Keratinocyte (primary cell): Measurements from ENCODE around the gene SLC25A21. TPM values are rescaled to one million over a fixed set of nuclear protein-coding genes. Genes with fewer than 3 reads are reported as not detected.

Source experiments
- DNase-seq: peaks from one replicate; pipeline ENCODE4 v3.0.0-alpha.2; 2011; ENCODE audit warnings: low read depth, missing footprints, low spot score
- FAIRE-seq: peaks from 2 replicates; lab custom pipeline; 2011; peaks lifted over from hg19 to GRCh38; lab: Jason Lieb, UNC
- H2AFZ ChIP-seq: 2 replicates; pipeline ENCODE4 v1.6.0; 2012; ENCODE audit warnings: low read length, control low read depth, inconsistent platforms; ENCODE audit not compliant: control insufficient read depth
- H3K27ac ChIP-seq: 2 replicates; pipeline ENCODE4 v1.5.1; 2011; ENCODE audit warnings: low read length; ENCODE audit not compliant: control insufficient read depth, insufficient read depth
- H3K27me3 ChIP-seq: 3 replicates; pipeline ENCODE4 v1.6.0; 2011; ENCODE audit warnings: low read length; ENCODE audit not compliant: control insufficient read depth, insufficient read depth; ENCODE audit errors: extremely low read depth
- H3K36me3 ChIP-seq, 2 experiments: 2 replicates in 1 of 2; 3 replicates in 1 of 2; pipeline ENCODE4 v1.5.1; 2011; ENCODE audit warnings: low read length in 2 of 2, mild to moderate bottlenecking in 1 of 2; ENCODE audit not compliant: control insufficient read depth in 2 of 2, insufficient read depth in 2 of 2; ENCODE audit errors: extremely low read depth in 1 of 2
- H3K4me1 ChIP-seq: 3 replicates; pipeline ENCODE4 v1.5.1; 2011; ENCODE audit warnings: low read length; ENCODE audit not compliant: control insufficient read depth, insufficient read depth; ENCODE audit errors: extremely low read depth
- H3K4me2 ChIP-seq: 3 replicates; pipeline ENCODE4 v1.6.0; 2011; ENCODE audit warnings: low read depth, low read length; ENCODE audit not compliant: control insufficient read depth, insufficient read depth; ENCODE audit errors: extremely low read depth
- H3K4me3 ChIP-seq, 3 experiments: fragments of 200-600 bp in 1 of 3; sonication (generic) in 1 of 3; 2 replicates in 2 of 3; 3 replicates in 1 of 3; pipeline ENCODE4 v1.5.1; 2011 to 2016; ENCODE audit warnings: low read length in 3 of 3, mild to moderate bottlenecking in 3 of 3, control low read depth in 2 of 3, inconsistent platforms in 1 of 3, low read depth in 1 of 3, mixed read lengths in 1 of 3, mixed run types in 1 of 3, moderate library complexity in 1 of 3; ENCODE audit not compliant: control insufficient read depth in 2 of 3, insufficient read depth in 2 of 3; ENCODE audit errors: extremely low read depth in 1 of 3
- H3K79me2 ChIP-seq: 2 replicates; pipeline ENCODE4 v1.6.0; 2012; ENCODE audit warnings: low read length; ENCODE audit not compliant: control insufficient read depth, insufficient read depth
- H3K9ac ChIP-seq: 3 replicates; pipeline ENCODE4 v1.6.0; 2011; ENCODE audit warnings: low read length; ENCODE audit not compliant: control insufficient read depth, insufficient read depth; ENCODE audit errors: extremely low read depth
- H3K9me1 ChIP-seq: 3 replicates; pipeline ENCODE4 v1.6.0; 2011; ENCODE audit warnings: low read length; ENCODE audit not compliant: control insufficient read depth, insufficient read depth; ENCODE audit errors: extremely low read depth
- H3K9me3 ChIP-seq: 2 replicates; pipeline ENCODE4 v1.5.1; 2012; ENCODE audit warnings: low read depth, low read length; ENCODE audit not compliant: control insufficient read depth
- H4K20me1 ChIP-seq: 3 replicates; pipeline ENCODE4 v1.6.0; 2011; ENCODE audit warnings: low read length; ENCODE audit not compliant: control insufficient read depth, insufficient read depth; ENCODE audit errors: extremely low read depth
- CTCF ChIP-seq, 3 experiments: IDR thresholded peaks in 1 of 3; conservative IDR thresholded peaks in 1 of 3; optimal IDR thresholded peaks in 1 of 3; 2 replicates in 2 of 3; 3 replicates in 1 of 3; pipeline versions ENCODE3 to v1.5.1; 2011; ENCODE audit warnings: low read length in 3 of 3, mild to moderate bottlenecking in 3 of 3, moderate library complexity in 2 of 3, control low read depth in 1 of 3, inconsistent platforms in 1 of 3; ENCODE audit not compliant: insufficient read depth in 2 of 3; ENCODE audit errors: extremely low read depth in 1 of 3
- EZH2 ChIP-seq: IDR thresholded peaks from one replicate; pipeline ENCODE4 v1.6.1; 2012; ENCODE audit warnings: inconsistent platforms, mild to moderate bottlenecking, low read length, moderate library complexity
- dilution Hi-C: fragments of 300-500 bp; cut with MboI; formaldehyde crosslinking; loops from one replicate; pipeline ENCODE4 v1.7.0; 2020; ENCODE audit warnings: low sequenced_read_pairs; ENCODE audit not compliant: extremely low pct_ligation_motif_present
- polyA plus RNA-seq, 5 experiments: library from polyadenylated mRNA; depleted of rRNA in 3 of 5; stranded (reverse) in 3 of 5; stranded (forward) in 1 of 5; unstranded in 1 of 5; fragments of >200 nt; gene quantifications; 1 replicate in 1 of 5; 2 replicates in 3 of 5; 3 replicates in 1 of 5; pipeline versions ENCODE4 v1.2.1 to v1.2.3, GENCODE V29; 2011 to 2012; ENCODE audit warnings: missing spikeins in 2 of 5, low read depth in 1 of 5, low replicate concordance in 1 of 5

SLC25A21 gene
- polyA plus RNA-seq, 1 donor (not counting 4 experiments of a cell fraction or from before 2014, with no cell fraction given), result 0.66 TPM

- Histone ChIP-seq H2AFZ (peak overlapping the region; percentile 99), H3K4me1 (peaks cover 10% of the 10 kb centered on the region), H3K9me3 (no peaks in the 10 kb centered on the region), H3K79me2 (no peaks in the 10 kb centered on the region), H3K27me3 (no peaks in the 10 kb centered on the region), H3K36me3 (no peaks in the 10 kb centered on the region), H4K20me1 (no peaks in the 10 kb centered on the region), H3K27ac (peak overlapping the region; percentile 84), H3K4me2 (peak overlapping the region; percentile 97), H3K4me3 (peak overlapping the region; percentile 68 to 94 (median 93)), H3K9ac (peak overlapping the region; percentile 93), H3K9me1 (no peaks in the 10 kb centered on the region)
- no peak for TF ChIP-seq CTCF (optimal IDR thresholded peaks at IDR 0.05 in 1 of 3, IDR thresholded peaks at IDR 0.05 in 1 of 3, conservative IDR thresholded peaks at IDR 0.05 in 1 of 3; ENCODE audit: extremely low read depth in 1 of 3, insufficient read depth in 2 of 3, low read length in 3 of 3)
- no peak for FAIRE-seq
- dilution Hi-C loops, result no loop called here
- no peak for DNase-seq
Observed at GRCh38 chr14:37171678-37172023, 755 bp downstream of the SLC25A21 start.

GRCh38 chr14:37170993-37171392, 1.4 kb downstream of the SLC25A21 start:
- dilution Hi-C loops, result no loop called here
- no peak for TF ChIP-seq EZH2
- no peak for TF ChIP-seq CTCF (optimal IDR thresholded peaks at IDR 0.05 in 1 of 3, IDR thresholded peaks at IDR 0.05 in 1 of 3, conservative IDR thresholded peaks at IDR 0.05 in 1 of 3; ENCODE audit: extremely low read depth in 1 of 3, insufficient read depth in 2 of 3, low read length in 3 of 3)
- H3K79me2 ChIP-seq, result no peaks in the 10 kb centered on the region
- H3K36me3 ChIP-seq, result no peaks in the 10 kb centered on the region
- H3K4me1 ChIP-seq, result peaks cover 10% of the 10 kb centered on the region
- H4K20me1 ChIP-seq, result no peaks in the 10 kb centered on the region
- no peak overlapping the region for H3K4me2 ChIP-seq
- H3K27me3 ChIP-seq, result no peaks in the 10 kb centered on the region
- no peak overlapping the region for H2AFZ ChIP-seq
- DNase-seq (no peak), FAIRE-seq (no peak)
- no peak overlapping the region for H3K9ac ChIP-seq
- H3K9me1 ChIP-seq, result no peaks in the 10 kb centered on the region
- no peak overlapping the region for H3K27ac ChIP-seq
- no peak overlapping the region for H3K4me3 ChIP-seq
- H3K9me3 ChIP-seq, result no peaks in the 10 kb centered on the region
